HG02571 (cell line): ENCODE measurements around the gene DSTYK.
"Not testable (repeated sequence)": the region's sequence is repeated elsewhere in the genome, so short reads cannot be mapped to it uniquely, and the experiment has no call there.

Source experiments
- ATAC-seq: cut with Tn5 transposase; IDR thresholded peaks from one replicate; pipeline ENCODE4 v1.9.1; 2021; ENCODE audit warnings: mild to moderate bottlenecking, moderate library complexity; ENCODE audit not compliant: unreplicated experiment

DSTYK gene

DNA sequence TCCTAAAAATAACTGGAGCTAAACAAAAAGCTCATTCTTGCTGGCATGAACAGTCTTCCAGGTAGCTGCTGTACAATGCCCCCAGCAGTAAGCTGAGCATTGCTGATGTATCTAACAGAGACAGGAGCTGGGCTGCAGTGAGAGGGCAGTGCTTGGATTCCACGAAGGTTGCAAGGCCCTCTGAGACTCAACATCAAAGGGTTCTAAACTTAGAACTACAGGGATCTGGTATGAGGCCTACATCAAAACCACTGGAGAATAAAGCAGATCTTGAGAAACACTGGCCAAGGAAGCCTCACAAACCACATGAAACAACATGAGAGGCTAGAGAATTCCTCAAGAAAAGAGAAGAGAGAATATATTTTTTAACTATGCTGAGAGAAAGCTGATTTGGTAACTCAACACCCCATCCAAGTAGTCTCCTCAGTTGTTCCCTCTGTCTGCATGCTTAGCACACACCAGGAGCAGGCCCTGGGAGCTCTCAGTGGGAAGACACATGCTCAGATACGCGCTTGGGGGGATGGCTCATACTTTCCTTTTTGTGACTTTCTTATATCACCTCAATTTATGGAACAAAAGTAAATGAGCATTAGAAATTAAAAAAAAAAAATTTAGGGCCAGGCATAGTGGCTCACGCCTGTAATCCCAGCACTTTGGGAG, 27.7 kb downstream of the DSTYK start:
- no peak for ATAC-seq

DNA sequence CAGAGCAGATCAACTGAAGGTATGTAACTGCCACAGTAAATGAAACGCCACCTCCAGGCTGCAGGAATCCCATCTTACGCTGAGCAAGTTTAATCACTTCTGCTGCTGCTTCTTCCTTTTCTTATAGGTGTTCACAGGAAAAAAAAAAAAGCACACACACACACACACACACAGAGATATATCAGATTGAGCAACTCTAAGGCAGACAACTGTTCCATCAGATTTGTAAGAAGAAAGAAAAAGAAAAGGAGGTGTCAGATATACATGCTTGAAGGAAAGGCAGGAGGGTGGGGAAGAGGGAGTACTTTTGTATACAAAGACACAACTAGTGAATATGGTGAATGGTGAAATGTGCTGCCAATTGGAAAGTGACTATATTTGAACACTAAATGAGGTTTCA, 28.6 kb downstream of the DSTYK start:
- ATAC-seq = no peak

DNA sequence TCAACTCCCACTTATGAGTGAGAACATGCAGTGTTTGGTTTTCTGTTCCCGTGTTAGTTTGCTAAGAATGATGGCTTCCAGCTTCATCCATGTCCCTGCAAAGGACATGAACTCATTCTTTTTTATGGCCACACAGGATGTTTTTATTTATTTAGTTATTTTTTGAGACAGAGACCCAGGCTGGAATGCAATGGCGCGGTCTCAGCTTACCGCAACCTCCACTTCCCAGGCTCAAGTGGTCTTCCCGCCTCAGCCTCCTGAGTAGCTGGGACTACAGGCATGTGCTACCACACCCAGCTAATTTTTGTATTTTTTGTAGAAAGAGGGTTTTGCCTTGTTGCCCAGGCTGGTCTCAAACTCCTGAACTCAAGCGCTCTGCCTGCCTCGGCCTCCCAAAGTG, 31.2 kb downstream of the DSTYK start:
- ATAC-seq = not testable (repeated sequence)

DNA sequence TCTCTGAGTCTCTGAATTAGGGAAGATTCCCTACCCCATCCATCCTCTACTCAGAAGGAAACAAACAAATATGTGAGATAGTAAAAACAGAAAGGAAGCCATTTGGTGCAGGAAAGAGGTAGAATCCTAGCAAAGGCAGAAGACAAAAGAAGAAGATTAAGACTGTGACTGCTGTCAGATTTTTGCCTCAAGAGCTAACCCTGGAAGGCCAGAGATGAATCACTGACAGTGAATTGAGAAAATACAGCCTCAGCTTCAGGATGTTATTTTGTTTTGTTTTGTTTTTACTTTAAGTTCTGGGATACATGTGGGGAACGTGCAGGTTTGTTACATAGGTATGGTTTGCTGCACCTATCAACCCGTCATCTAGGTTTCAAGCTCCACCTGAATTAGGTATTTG, 31.7 kb downstream of the DSTYK start:
- ATAC-seq = no peak

DNA sequence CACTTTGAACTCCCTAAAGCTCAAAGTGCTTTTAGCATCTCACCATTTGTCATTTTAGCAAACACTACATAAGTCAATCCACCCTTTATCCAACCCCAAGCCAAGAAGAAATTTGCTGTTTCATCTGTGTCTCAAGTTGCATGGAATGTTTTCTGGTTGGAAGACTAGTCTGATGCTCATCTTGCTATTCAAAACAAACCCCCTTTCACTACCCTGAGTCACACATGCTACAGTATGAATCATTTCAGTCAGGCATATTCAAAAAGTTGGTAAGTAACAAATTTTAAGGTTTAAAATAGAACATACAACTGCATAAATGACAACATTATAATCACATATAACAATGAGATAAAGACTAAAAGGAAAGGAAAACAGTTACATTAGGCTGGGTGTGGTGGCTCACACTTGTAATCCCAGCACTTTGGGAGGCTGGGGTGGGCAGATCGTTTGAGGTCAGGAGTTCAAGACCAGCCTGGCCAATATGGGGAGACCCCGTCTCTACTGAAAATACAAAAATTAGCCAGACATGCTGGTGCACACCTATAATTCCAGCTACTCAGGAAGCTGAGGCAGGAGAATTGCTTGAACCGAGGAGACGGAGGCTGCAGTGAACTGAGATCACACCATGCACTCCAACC, 38.7 kb downstream of the DSTYK start:
- no peak for ATAC-seq

DNA sequence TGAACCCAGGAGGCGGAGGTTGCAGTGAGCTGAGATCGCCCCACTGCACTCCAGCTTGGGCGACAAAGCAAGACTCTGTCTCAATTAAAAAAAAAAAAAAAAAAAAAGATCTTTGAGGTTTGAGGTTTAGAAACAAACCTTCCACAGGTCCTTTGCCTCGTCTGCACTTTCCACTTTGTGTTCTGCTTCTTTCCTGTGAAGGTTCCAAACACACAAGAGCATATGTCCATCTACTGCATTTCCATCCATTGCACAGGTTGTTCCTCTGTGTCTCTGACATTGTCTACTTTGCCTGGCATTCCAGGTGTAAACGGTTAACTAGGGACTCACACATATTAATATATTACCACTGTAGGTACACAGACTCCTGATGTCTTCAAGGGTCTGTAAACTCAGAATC, 40.1 kb downstream of the DSTYK start:
- no peak for ATAC-seq

DNA sequence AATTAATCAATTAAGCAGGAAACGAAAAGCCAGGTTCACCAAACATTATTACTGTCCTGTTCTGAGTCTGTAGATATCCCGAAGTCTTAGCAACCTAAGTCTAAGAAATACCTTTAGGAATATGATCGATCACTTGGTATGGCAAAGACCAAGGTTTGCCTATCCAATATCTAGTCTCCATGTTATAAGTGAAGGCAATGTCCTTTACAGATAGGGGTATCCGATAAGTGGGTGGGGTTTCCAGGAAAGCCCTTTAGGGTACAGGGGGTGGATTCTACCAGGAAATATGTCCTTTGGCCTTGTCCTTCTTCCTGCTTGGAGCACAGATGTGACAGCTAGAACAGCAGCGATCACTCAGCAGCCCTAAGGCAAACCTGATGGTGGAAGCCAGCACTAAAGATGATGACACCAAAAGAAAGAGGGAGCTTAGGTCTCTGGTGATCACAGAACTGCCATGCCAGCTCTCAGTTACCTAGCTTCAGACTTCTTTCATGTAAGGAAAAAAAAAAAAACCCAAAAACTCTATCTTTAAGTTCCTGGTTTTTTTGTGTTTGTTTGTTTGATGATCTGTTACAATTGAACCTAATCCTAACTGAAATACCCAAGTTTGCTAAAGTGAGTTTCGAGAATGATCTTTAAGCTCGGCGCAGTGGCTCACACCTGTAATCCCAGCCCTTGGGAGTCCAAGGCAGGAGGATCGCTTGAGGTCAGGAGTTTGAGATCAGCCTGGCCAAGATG, 40.8 kb downstream of the DSTYK start:
- no peak for ATAC-seq

DNA sequence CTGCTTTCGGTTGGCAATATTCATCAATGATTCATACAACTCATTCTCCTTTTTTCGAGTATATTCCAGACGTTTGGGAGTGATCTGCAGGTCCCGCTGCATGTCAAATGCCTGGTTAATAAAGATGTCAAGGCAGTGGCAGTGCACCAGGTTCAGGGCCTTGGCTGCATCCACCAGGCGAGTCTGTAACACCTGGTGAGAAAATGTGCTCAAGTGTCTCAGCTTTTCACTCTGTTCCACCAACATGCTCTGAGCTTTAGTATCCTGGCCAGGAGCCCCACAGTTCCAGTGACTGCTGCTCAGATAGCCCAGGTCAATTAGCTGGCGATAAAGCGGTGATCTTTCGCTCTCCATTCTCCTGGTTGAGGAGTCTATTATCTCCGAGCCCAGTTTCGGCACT, 42.3 kb downstream of the DSTYK start:
- ATAC-seq = no peak

DNA sequence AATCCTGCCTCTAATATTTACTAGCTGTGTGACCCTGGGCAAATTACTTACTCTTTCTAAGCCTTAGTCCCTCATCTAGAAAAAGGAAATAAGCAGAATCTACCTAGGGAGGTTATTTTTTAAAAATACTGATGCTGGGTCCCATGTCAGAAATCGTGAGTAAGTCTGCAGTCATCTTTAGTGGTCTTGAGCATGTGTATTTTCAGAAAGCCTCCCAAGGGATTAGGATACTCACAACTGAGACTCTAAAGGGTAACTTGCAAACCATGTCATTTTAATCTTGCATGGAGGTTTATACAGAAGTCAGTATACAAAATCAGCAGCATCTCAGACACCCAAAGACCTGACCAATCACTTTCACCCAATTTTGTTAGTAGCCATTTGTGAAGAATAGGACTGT, 43.2 kb downstream of the DSTYK start:
- no peak for ATAC-seq

DNA sequence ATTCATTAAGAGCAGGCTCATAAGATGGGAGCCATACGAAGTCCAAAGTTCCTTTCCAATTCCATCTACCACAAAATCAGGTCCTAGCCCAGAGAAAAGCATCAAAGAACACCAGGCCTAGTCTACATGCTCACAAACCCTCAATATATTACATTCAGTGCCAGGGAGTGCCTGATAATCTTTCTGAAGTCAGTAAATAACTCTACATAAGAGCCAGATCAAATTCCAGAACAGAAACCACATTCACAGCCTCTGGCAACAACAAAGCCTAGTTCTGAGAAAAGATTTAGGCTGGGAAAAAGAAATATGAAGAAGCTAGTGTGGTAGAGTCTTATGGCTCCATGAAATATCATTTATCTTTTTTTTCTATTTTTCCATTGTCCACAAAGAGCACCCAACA, 49.2 kb downstream of the DSTYK start:
- ATAC-seq = no peak

DNA sequence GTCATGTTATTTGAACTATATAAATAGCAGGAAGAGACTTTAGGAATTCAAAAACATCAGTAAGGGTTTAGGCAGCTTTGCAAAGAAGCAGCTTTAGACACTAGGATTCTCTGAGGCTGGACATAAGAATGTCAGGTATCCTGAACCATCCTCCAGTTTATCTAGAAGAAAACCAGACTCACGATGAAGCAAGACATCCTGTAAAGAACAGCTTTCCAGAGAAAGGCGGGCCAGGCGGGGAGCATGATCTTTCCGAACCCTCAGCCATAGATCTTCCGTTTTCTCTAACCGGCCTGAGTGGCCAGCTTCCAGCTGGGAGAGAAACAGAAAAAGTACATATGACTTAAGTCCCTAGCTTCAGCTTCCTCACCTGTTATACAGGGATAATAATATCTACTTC, 50.4 kb downstream of the DSTYK start:
- ATAC-seq = no peak

DNA sequence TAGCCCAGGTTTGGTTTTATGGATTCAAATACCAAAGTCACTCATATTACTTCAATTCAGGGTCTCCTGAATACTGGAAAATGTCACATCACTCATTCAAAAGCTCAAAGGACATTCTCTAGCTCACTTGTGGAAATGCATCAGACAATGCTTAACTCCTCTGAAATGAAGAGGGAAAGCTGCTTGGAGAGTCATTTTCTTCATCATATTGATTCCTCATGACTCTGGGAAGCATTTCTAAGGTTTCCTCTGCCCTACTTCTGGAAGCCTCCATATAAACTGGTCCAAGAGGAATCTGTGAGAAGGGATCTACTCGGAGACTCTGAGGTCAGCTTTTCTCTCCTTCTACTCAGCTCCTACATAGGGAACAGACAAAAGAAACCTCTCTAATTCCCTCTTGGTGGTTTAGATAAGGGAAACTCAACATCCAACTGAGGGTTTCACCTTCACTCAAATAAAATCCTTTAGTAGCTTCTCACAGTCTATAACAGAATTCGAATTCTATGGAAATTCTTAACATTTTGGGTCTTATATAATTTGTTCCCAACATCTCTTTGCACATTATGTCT, 53.4 kb downstream of the DSTYK start:
- no peak for ATAC-seq

DNA sequence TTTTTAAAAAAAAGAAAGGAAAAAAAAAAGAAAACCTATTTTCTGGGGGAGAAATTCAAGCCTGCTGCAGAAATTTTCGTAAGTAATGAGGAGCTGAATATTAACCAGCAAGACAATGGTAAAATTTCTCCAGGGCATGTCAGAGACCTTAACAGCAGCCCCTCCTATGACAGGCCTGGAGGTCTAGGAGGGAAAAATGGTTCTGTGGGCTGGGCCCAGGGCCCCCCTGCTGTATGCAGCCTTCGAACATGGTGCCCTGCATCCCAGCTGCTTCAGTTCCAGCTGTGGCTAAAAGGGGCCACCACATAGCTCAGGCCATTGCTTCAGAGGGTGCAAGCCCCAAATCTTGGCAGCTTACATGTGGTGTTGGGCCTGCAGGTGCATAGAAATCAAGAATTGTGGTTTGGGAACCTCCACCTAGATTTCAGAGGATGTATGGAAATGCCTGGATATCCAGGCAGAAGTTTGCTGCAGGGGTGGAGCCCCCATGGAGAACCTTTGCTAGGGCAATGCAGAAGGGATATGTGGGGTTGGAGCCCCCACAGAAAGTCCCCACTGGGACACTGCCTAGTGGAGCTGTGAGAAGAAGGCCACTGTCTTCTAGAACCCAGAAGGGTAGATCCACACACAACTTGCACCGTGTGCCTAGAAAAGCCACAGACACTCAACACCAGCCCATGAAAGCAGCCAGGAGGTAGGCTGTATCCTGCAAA, 55.7 kb downstream of the DSTYK start:
- not testable (repeated sequence) for ATAC-seq

DNA sequence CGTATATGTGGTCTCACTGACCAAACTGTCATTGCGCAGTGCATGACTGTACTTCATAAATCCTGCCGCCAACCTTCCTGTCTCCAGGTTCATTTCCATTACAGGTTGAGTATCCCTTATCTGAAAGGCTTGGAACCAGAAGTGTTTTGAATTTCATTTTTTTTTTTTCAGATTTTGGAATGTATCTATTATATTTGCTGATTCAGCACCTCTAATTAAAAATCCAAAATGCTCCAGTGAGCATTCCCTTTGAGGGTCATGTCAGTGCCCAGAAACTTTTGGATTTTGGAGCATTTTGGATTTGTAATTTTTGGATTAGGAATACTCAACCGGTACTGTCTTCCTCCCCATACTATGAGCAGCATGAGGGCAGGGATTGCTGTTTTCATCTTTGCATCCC, 59.0 kb downstream of the DSTYK start:
- no peak for ATAC-seq

DNA sequence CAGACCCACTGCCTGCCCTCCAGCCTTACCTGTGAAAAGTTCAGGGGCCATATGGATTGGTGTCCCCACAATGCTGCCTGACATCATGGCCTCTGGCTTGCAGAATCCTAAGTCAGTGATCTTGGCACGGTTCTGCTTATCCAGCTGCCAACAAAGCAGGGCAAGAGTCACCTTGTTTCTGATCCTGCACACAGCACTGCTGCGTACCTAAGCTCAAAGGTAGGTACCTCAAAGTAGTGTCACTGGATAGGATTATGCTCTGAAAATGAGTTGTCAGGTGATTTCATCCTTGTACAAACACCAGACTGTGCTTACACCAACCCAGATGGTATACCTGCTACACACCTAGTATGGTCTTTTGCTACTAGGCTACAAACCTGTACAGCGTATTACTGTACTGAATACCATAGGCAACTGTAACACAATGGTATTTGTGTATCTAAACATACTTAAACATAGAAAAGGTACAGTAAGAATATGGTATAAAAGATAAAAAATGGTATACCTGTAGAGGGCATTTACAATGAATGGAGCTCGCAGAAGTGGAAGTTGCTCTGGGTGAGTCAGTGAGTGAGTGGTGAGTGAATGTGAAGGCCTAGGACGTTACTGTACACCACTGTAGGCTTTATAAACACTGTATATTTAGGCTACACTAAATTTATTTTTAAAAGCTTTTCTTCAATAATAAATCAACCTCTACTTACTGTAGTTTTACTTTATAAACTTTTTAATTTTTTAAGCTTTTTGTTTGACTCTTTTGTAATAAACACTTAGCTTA, 60.7 kb downstream of the DSTYK start:
- no peak for ATAC-seq

DNA sequence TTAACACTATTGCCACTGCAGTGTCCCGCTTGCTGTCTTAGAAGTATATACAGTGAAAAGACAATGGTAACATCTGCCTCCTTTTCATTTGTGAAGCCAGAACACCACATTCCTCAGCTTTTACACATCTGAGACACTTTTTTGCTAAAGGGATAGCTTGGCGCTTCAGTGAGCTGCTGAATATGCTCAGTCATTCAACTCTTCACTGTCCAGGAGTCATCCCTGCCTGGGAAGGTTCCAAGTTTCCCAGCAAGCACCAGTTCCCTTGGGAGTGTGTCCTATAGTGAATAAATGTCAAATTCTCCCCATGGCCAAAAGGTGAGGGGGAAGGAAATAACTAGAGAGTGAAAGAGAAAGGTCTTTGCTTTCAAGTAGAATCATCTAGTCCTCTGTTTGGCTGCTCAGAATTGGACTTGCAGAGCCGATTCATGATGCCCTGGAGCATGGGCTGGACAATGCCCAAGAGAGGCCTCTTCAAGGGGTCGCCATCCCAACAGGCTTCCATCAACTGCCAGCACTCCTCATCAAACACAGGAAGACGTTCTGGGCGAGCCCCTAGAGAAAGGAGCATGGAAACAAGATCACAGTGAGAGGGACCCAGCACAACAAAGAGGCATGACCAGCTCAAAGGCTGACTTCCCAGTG, 64.2 kb downstream of the DSTYK start:
- ATAC-seq = no peak

DNA sequence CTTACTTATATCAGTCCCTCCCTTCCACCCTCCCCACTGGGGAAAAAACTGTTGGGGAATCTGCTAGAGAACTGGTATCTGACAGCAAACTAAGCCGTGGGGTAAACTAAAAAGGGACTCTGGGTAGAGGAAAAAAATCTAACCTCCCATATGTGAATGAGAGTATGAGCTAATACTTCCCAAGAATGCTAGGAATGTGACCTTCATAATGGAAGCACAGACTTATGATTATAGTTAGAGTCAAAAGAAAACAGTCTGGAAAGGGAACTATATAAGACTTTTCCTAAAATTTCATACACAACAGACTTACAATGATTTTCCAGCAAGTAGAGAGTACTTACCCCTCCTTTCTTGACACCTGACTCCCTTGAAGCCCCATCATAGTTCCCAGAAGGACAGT, 66.8 kb downstream of the DSTYK start:
- ATAC-seq = no peak

DNA sequence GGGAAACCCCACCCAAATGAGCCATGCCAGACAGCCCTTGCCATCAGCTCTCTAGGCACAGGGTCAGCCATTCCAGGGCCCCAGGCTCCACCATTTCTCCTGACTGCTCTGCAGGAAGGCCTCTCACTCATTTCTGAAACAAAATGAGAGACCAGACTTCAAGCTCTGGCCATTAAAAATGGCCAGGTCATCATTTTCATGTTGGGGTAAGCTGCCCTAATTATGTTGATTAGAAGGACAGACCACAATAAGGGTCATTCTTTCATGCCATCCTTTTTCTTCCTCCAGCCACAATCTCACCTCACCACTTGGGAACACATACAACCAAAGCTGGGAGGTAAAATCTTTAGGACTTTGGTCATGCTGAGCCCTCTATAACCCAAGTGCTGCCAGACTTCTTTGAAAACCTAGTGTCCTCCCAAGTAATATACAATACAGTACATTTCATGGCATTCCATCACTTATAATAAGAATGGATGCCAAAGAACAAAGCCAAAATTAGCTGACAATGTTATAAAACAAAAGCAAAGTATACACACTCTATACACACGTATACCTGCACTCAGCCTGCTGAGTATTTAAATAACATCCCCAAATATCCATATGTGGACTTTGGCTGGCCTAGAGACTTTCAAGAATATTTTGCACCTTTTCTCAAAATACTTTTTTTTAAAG, 67.3 kb downstream of the DSTYK start:
- ATAC-seq = no peak

DNA sequence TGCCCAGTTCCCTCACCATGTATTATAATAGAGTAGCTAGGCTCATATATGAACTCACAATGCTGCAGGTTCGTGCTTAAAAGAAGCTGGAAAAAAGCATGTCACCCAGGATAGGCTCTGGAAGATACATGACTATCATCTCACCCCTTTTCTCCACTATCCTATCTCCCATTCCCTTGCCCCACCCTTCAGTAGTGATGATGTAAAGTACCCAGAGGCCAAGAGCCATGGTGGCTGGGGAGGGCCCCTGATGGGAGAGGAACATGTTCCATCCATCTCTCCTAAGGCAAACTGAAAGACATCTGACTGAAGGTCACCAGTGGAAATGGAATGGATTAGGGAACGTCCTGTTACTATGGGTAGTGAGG, 69.4 kb downstream of the DSTYK start:
- no peak for ATAC-seq
